Measurements from ENCODE around the gene TEX29.

DNA sequence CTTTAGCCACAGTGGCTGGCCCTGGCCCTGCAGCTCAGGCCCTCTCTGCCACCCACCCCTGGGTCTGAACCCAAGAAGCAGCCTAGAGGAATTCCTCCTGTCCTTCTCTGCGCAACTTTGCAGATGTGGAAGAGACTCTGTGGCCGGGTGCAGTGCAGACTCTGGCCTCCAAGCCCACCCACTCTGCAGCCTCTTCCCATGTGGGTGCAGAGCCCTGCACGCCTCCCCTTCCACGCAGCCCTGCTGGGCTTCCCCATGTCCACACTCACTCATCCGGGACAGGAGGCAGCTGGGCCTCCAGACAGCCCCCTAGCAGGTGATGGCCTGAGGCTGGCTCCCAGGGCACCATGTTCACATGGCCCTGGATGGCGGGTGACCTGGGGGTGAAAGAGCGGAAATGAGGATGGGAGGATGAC, 2.5 kb downstream of the TEX29 start:
- TF ChIP-seq, protein P1, sequence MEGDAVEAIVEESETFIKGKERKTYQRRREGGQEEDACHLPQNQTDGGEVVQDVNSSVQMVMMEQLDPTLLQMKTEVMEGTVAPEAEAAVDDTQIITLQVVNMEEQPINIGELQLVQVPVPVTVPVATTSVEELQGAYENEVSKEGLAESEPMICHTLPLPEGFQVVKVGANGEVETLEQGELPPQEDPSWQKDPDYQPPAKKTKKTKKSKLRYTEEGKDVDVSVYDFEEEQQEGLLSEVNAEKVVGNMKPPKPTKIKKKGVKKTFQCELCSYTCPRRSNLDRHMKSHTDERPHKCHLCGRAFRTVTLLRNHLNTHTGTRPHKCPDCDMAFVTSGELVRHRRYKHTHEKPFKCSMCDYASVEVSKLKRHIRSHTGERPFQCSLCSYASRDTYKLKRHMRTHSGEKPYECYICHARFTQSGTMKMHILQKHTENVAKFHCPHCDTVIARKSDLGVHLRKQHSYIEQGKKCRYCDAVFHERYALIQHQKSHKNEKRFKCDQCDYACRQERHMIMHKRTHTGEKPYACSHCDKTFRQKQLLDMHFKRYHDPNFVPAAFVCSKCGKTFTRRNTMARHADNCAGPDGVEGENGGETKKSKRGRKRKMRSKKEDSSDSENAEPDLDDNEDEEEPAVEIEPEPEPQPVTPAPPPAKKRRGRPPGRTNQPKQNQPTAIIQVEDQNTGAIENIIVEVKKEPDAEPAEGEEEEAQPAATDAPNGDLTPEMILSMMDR (IDR thresholded peaks at IDR 0.05): no peak
- TF ChIP-seq, protein P2, sequence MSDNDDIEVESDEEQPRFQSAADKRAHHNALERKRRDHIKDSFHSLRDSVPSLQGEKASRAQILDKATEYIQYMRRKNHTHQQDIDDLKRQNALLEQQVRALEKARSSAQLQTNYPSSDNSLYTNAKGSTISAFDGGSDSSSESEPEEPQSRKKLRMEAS (CRISPR knock-in tag; IDR thresholded peaks at IDR 0.05): no peak
- TF ChIP-seq, protein P3, sequence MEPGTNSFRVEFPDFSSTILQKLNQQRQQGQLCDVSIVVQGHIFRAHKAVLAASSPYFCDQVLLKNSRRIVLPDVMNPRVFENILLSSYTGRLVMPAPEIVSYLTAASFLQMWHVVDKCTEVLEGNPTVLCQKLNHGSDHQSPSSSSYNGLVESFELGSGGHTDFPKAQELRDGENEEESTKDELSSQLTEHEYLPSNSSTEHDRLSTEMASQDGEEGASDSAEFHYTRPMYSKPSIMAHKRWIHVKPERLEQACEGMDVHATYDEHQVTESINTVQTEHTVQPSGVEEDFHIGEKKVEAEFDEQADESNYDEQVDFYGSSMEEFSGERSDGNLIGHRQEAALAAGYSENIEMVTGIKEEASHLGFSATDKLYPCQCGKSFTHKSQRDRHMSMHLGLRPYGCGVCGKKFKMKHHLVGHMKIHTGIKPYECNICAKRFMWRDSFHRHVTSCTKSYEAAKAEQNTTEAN (CRISPR knock-in tag; IDR thresholded peaks at IDR 0.05): no peak
- no peak for TF ChIP-seq ELF4 (CRISPR knock-in tag; IDR thresholded peaks at IDR 0.05; ENCODE audit: low read depth)
- TF ChIP-seq, protein P4, sequence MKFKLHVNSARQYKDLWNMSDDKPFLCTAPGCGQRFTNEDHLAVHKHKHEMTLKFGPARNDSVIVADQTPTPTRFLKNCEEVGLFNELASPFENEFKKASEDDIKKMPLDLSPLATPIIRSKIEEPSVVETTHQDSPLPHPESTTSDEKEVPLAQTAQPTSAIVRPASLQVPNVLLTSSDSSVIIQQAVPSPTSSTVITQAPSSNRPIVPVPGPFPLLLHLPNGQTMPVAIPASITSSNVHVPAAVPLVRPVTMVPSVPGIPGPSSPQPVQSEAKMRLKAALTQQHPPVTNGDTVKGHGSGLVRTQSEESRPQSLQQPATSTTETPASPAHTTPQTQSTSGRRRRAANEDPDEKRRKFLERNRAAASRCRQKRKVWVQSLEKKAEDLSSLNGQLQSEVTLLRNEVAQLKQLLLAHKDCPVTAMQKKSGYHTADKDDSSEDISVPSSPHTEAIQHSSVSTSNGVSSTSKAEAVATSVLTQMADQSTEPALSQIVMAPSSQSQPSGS (CRISPR knock-in tag; IDR thresholded peaks at IDR 0.05; ENCODE audit: borderline replicate concordance, low read depth): no peak
- TF ChIP-seq, protein P5, sequence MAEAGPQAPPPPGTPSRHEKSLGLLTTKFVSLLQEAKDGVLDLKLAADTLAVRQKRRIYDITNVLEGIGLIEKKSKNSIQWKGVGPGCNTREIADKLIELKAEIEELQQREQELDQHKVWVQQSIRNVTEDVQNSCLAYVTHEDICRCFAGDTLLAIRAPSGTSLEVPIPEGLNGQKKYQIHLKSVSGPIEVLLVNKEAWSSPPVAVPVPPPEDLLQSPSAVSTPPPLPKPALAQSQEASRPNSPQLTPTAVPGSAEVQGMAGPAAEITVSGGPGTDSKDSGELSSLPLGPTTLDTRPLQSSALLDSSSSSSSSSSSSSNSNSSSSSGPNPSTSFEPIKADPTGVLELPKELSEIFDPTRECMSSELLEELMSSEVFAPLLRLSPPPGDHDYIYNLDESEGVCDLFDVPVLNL (CRISPR knock-in tag; IDR thresholded peaks at IDR 0.05; ENCODE audit: borderline replicate concordance, low read depth): no peak
- TF ChIP-seq, protein P6, sequence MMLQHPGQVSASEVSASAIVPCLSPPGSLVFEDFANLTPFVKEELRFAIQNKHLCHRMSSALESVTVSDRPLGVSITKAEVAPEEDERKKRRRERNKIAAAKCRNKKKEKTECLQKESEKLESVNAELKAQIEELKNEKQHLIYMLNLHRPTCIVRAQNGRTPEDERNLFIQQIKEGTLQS (CRISPR knock-in tag; conservative IDR thresholded peaks at IDR 0.05): no peak
- TF ChIP-seq SOX15 (CRISPR knock-in tag; IDR thresholded peaks at IDR 0.05): no peak
- no peak for TF ChIP-seq FOXJ3 (CRISPR knock-in tag; IDR thresholded peaks at IDR 0.05; ENCODE audit: borderline replicate concordance)
- no peak for TF ChIP-seq KAT7 (CRISPR knock-in tag; IDR thresholded peaks at IDR 0.05; ENCODE audit: borderline replicate concordance)
- TF ChIP-seq SP1 (CRISPR knock-in tag; conservative IDR thresholded peaks at IDR 0.05): no peak
